GM10248 (cell line): ENCODE measurements around the gene HOXB5.

Experiments used
- CTCF ChIA-PET: fragments of 300-600 bp; sonication (Branson Sonifier 250); formaldehyde crosslinking; extraction: SDS; loops from one replicate; lab custom pipeline; 2021; ENCODE audit warnings: antibody characterized with exemption; lab: Yijun Ruan, JAX
- POLR2A ChIA-PET: fragments of 350-650 bp; sonication (Branson Sonifier 250); formaldehyde crosslinking; extraction: SDS; loops from one replicate; lab custom pipeline; 2020; ENCODE audit warnings: antibody characterized with exemption; lab: Yijun Ruan, JAX
- DNase-seq: peaks from one replicate; pipeline ENCODE4 v3.0.0; 2012; ENCODE audit errors: extremely low spot score
- CTCF ChIP-seq: IDR thresholded peaks from 2 replicates; pipeline ENCODE4 v1.5.1; 2012; ENCODE audit warnings: mild to moderate bottlenecking, low read depth; ENCODE audit errors: extremely low read depth, missing control alignments, control extremely low read depth

Gene HOXB5

GRCh38 chr17:48608494-48608834, 14.9 kb upstream of the HOXB5 start:
- DNase-seq, result no peak
- POLR2A ChIA-PET, result no interaction called here
- no peak for TF ChIP-seq CTCF
- CTCF ChIA-PET, result interaction anchor here (0.8 to 1.6 kb wide), 4 partner anchors 17 to 582 kb away, joined by 3 to 4 read pairs (median 3); no protein-coding TSS in a partner anchor

- DNase-seq, result no peak
- POLR2A ChIA-PET, result no interaction called here
- no peak for TF ChIP-seq CTCF
- CTCF ChIA-PET, result interaction anchor here (1.2 to 1.6 kb wide), 3 partner anchors 18 to 272 kb away, joined by 4 read pairs; no protein-coding TSS in a partner anchor
These were observed 13.5 kb upstream of the HOXB5 start for GRCh38 chr17:48606892-48607614.

GRCh38 chr17:48605991-48606891, 12.7 kb upstream of the HOXB5 start:
- no peak for DNase-seq
- TF ChIP-seq CTCF, result no peak
- CTCF ChIA-PET, result interaction anchor here (1.2 kb wide), 2 partner anchors 254 to 273 kb away, joined by 4 read pairs; no protein-coding TSS in a partner anchor
- POLR2A ChIA-PET, result no interaction called here

GRCh38 chr17:48605409-48605919, 11.9 kb upstream of the HOXB5 start:
- DNase-seq, result no peak
- POLR2A ChIA-PET, result no interaction called here
- CTCF ChIA-PET, result no interaction called here
- no peak for TF ChIP-seq CTCF

- no peak for TF ChIP-seq CTCF
- DNase-seq, result no peak
- ChIA-PET POLR2A (no interaction called here), CTCF (no interaction called here)
These were observed 11.3 kb upstream of the HOXB5 start, which contains the start of gene HOXB6 for GRCh38 chr17:48604770-48605329. Gene HOXB6, minus strand, starts transcription at chr17:48604986. Its CDS starts 6,836 bp downstream, at chr17:48598150.
